Rectal smooth muscle tissue (tissue), 1 donor: Measurements from ENCODE around the gene MT1M.

Experiments used
- H3K27ac ChIP-seq: one replicate; pipeline ENCODE4 v1.7.0; 2013; ENCODE audit warnings: low read depth, low read length, inconsistent platforms
- H3K27me3 ChIP-seq: one replicate; pipeline ENCODE4 v1.7.0; 2013; ENCODE audit warnings: low read length; ENCODE audit not compliant: control insufficient read depth, insufficient read depth
- H3K36me3 ChIP-seq: one replicate; pipeline ENCODE4 v1.7.0; 2013; ENCODE audit warnings: low read length; ENCODE audit not compliant: control insufficient read depth, insufficient read depth
- H3K4me1 ChIP-seq: one replicate; pipeline ENCODE4 v1.7.0; 2013; ENCODE audit warnings: low read length; ENCODE audit not compliant: control insufficient read depth, insufficient read depth
- H3K4me3 ChIP-seq: one replicate; pipeline ENCODE4 v1.7.0; 2013; ENCODE audit warnings: low read length
- H3K9ac ChIP-seq: one replicate; pipeline ENCODE4 v1.7.0; 2013; ENCODE audit warnings: low read length

Gene MT1M

DNA sequence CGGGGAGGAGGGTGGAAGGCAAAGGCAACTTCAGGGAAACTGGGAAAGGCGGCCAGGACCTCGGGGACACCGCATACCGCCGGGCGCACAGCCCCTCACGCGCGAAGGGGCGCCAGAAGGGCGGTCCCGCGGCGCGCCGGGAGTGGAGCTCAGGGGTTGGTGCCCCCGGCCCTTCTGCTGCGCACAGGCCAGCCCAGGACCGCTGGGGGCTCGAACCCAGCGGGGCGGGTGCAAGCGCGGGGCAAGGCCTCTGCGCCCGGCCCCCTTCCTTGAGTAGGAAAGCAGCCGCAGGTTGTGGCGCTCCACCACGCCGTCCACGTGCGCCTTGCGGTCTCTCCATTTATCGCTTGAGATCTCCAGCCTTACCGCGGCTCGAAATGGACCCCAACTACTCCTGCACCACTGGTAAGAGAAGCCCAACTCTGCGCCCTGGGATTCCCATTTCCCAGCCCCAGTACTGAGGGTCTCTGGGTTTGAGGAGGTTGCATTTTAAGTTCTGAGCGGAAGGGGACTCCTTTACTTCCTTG, 3.0 kb downstream of the MT1M start:
- Histone ChIP-seq H3K4me3 (peak overlapping the region; percentile 16), H3K36me3 (no peaks in the 10 kb centered on the region), H3K9ac (no peak overlapping the region), H3K4me1 (no peaks in the 10 kb centered on the region), H3K27me3 (peaks cover 37% of the 10 kb centered on the region), H3K27ac (no peak overlapping the region)

DNA sequence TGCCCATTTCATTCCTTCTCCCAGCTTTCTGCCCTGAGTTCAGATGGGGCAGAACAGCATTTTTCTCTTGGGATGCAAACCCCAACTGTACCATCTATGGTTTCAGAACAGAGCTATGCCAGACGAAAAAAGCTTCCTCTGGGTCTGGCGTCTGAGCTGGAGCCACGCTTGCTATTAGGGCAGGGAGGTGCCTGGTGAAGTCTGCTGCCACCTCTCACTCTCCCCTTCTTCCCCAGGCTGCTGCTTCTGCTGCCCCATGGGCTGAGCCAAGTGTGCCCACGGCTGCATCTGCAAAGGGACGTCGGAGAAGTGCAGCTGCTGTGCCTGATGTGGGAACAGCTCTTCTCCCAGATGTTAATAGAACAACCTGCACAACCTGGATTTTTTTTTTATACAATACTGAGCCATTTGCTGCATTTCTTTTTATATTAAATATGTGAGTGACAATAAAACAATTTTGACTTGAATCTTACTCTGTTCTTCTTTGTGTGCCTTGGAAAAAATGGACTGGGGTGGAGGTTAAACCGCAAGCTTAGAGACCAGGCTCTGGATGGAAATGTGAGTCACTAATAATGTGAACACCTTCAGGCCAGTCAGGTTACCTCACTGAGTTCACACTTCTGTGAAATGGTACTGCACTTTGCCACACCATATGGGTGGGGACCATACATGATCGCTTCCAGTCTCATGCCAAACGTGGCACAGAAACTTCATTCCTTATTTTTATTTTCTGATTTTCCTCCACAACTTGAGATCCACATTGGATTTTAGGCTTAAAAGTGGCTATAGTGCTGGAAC, 4.4 kb downstream of the MT1M start:
- H3K27ac ChIP-seq, result no peak overlapping the region
- no peak overlapping the region for H3K9ac ChIP-seq
- H3K36me3 ChIP-seq, result no peaks in the 10 kb centered on the region
- H3K4me3 ChIP-seq, result no peak overlapping the region
- H3K27me3 ChIP-seq, result peaks cover 37% of the 10 kb centered on the region
- H3K4me1 ChIP-seq, result no peaks in the 10 kb centered on the region

DNA sequence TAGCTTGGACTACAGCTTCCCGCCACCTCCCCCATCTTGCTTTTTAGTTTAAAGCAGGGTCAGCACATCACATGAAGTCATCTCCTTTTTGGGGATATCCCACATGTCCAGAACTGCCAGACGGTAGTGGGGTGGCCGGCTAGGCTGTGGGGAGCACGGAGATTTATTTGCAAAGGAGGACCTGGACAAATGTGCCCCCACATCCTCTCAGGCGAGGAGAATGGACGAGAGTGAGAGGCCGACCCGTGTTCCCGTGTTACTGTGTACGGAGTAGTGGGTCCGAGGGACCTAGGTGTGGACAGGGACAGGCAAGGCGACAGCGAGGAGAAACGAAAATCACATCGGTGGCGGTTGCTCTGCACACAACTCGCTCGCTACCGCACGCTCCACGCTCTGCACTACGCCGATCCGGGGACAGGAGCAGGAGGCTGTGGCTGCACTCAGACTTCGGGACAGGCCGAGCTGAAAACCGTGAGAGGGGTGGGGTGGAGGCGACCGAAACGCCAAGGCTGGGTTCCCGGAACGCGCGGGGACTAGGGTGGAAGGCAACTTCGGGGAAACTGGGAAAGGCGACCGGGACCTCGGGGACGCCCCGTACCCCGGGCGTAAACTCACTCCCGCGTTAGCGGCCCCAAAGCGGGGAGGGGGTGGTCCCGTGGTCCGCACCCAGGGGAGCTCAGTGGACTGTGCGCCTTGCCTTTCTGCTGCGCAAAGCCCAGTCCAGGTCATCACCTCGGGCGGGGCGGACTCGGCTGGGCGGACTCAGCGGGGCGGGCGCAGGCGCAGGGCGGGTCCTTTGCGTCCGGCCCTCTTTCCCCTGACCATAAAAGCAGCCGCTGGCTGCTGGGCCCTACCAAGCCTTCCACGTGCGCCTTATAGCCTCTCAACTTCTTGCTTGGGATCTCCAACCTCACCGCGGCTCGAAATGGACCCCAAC, 5.6 kb downstream of the MT1M start, which contains the start of gene MT1A:
Gene MT1A (plus strand): TSS at position 853 of the 937 bp plus-strand sequence. CDS start 73 bp downstream, at position 926.
- H3K36me3 ChIP-seq, result no peaks in the 10 kb centered on the region
- peak within 1 kb of the TSS; percentile 30 for H3K27ac ChIP-seq

DNA sequence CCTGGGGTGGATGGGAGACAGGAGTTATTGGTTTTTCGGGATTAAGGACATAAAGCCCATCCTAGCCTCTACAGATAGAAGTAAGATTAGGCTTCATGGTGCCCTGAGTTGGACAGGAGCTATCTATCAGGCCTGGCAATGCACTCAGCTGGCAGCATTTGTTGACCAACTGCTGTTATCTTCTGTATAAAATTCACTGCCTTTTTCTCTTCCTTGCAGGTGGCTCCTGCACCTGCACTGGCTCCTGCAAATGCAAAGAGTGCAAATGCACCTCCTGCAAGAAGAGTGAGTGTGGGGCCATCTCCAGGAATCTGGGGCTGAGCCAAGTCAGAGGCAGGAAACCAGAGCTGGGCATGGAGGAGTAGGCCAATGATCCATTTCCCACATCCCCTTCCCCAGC, 6.6 kb downstream of the MT1M start:
- no peak overlapping the region for H3K9ac ChIP-seq

More for the DNA sequence above, 5.6 kb downstream of the MT1M start, which contains the start of gene MT1A:
- Histone ChIP-seq H3K4me3 (peak within 1 kb of the TSS; percentile 65), H3K4me1 (no peaks in the 10 kb centered on the region), H3K27me3 (peaks cover 37% of the 10 kb centered on the region), H3K9ac (no peak within 1 kb of the TSS)

DNA sequence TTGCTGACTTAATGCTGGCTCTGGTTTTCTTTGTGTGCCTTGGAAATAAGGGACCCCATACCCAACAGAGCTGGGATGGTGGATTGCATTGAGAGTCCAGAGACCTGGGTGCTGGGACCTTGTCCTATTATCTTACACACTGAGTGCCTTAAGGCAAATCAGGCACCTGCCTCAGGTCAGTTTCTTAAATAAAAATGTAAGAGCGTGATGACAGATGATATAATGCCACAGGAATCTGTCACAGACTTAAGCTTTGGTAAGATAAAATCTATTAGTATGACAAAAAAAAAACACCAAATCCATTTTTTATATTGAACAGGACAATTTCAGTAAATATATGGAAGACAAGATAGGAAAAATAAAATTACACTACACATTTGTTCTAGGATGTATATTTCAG, 7.6 kb downstream of the MT1M start:
- no peak overlapping the region for H3K4me3 ChIP-seq
- H3K4me1 ChIP-seq, result no peaks in the 10 kb centered on the region
- peaks cover 30% of the 10 kb centered on the region for H3K27me3 ChIP-seq
- H3K27ac ChIP-seq, result no peak overlapping the region
- no peaks in the 10 kb centered on the region for H3K36me3 ChIP-seq
- H3K9ac ChIP-seq, result no peak overlapping the region

More for the DNA sequence above, 6.6 kb downstream of the MT1M start:
- no peak overlapping the region for H3K4me3 ChIP-seq
- H3K27ac ChIP-seq, result no peak overlapping the region
- H3K27me3 ChIP-seq, result peaks cover 33% of the 10 kb centered on the region
- H3K36me3 ChIP-seq, result no peaks in the 10 kb centered on the region
- H3K4me1 ChIP-seq, result no peaks in the 10 kb centered on the region

DNA sequence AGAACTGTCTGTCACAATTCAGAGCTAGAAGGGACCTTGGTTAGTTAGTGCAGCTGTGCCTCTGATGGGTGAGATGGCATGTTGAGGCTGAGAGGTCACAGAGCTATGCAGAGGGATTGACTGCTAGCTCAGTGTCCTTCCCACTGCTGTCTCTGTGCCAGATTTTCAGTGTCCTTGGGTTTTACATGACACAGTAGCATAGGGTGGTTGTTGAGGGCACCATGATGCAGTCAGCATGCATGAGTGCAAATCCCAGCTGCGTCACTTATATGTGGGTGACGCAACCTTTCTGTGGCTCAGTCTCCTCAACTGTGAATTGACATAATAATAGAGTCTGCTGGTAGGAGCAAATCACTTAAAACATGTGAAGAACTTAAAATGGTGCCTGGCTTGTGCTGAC, 8.7 kb downstream of the MT1M start:
- Histone ChIP-seq H3K4me1 (no peaks in the 10 kb centered on the region), H3K4me3 (no peak overlapping the region), H3K27me3 (peaks cover 24% of the 10 kb centered on the region), H3K27ac (no peak overlapping the region), H3K9ac (no peak overlapping the region), H3K36me3 (no peaks in the 10 kb centered on the region)

DNA sequence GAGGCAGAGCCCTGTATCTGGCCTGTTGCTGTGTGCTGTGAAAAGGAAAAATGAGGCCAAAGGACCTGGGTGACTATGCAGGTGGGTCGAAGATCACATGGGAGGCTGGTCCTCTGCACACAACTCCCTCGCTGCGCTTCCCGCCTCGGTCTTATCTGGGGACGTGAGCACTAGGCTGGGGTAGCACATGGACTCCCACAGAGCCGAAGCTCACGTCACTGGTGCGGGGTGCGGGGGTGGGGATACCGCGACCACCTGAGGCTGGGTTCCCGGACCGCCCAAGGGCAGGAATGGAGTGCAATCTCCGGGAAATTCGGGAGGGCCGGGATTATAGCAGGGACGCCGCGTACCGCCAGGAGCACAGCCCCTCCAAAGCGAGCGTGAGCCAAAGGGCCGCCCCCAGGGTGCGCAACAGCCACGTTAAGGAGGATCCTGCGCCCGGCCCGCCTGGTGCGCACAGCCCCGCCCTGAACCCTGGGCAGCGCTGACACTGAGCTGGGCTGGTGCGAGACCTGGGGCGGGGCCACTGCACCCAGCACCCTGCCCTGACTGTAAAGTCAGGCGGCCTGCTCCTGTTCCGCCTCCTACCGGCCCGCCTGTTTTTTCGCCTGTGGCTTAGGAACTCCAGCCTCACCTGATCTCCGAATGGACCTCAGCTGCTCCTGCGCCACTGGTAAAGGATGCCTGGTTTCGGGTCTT, 10.8 kb downstream of the MT1M start:
- peaks cover 13% of the 10 kb centered on the region for H3K27me3 ChIP-seq
- H3K36me3 ChIP-seq, result no peaks in the 10 kb centered on the region
- no peak overlapping the region for H3K27ac ChIP-seq
- peak overlapping the region; percentile 48 for H3K4me3 ChIP-seq
- no peaks in the 10 kb centered on the region for H3K4me1 ChIP-seq
- H3K9ac ChIP-seq, result no peak overlapping the region

DNA sequence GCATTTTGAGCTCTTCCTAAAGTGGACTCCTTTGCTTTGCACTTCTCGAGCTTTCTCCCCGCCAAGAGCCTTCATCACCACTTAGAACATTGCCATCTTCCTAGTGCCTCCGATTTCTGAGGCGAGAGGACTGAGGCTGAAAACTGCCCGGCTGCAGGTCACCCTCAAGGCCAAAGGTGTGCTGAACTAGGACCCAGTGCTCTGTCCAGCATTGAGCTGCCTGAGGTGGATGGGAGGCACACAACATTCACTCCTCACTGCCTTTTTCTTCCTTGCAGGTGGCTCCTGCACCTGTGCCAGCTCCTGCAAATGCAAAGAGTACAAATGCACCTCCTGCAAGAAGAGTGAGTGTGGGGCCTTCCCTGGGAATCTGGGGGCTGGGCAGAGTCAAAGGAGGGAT, 11.4 kb downstream of the MT1M start:
- no peaks in the 10 kb centered on the region for H3K4me1 ChIP-seq
- peak overlapping the region; percentile 48 for H3K4me3 ChIP-seq
- H3K9ac ChIP-seq, result no peak overlapping the region
- H3K27me3 ChIP-seq, result peaks cover 8% of the 10 kb centered on the region
- no peak overlapping the region for H3K27ac ChIP-seq
- H3K36me3 ChIP-seq, result no peaks in the 10 kb centered on the region

DNA sequence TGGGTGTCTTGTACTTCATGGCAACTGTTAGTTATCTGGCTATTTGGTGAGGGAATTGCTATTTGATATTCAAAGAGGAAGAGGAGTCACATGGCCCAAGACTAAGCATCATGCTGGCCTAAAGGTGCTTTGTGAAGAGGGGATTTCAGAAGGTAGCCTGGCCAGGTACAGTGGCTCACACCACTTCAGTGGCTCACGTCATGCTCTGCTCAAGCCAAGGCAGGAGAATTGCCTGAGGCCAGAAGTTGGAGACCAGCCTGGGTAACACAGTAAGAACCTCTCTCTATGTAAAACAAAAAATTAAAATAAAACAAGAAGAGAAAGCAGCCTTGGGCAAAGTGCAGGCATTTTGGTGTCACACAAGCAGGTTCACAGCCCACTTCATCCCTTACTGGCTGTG, 12.9 kb downstream of the MT1M start:
- H3K36me3 ChIP-seq, result no peaks in the 10 kb centered on the region
- no peaks in the 10 kb centered on the region for H3K4me1 ChIP-seq
- H3K9ac ChIP-seq, result no peak overlapping the region
- no peak overlapping the region for H3K4me3 ChIP-seq
- no peak overlapping the region for H3K27ac ChIP-seq
- no peaks in the 10 kb centered on the region for H3K27me3 ChIP-seq

DNA sequence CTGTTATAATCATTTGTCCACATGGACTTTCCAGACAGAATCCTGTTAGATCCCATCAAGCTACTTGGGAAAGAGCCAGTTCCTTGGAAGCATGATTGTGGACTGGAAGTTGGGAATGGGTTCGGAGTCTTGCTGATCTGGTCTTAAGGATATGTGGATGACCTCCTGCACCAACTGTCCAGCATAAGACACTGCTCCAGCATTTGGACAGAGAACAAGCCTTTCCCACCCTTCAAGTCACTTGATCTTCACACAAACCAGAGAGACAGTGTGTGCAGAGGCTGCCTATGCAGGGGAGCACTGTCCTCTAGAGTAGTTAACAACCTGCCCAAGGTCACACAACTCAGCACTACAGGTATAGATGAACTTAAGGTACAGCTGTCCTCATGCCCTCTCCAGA, 13.4 kb downstream of the MT1M start:
- Histone ChIP-seq H3K4me1 (no peaks in the 10 kb centered on the region), H3K27ac (no peak overlapping the region), H3K4me3 (no peak overlapping the region), H3K36me3 (no peaks in the 10 kb centered on the region), H3K27me3 (no peaks in the 10 kb centered on the region), H3K9ac (no peak overlapping the region)

DNA sequence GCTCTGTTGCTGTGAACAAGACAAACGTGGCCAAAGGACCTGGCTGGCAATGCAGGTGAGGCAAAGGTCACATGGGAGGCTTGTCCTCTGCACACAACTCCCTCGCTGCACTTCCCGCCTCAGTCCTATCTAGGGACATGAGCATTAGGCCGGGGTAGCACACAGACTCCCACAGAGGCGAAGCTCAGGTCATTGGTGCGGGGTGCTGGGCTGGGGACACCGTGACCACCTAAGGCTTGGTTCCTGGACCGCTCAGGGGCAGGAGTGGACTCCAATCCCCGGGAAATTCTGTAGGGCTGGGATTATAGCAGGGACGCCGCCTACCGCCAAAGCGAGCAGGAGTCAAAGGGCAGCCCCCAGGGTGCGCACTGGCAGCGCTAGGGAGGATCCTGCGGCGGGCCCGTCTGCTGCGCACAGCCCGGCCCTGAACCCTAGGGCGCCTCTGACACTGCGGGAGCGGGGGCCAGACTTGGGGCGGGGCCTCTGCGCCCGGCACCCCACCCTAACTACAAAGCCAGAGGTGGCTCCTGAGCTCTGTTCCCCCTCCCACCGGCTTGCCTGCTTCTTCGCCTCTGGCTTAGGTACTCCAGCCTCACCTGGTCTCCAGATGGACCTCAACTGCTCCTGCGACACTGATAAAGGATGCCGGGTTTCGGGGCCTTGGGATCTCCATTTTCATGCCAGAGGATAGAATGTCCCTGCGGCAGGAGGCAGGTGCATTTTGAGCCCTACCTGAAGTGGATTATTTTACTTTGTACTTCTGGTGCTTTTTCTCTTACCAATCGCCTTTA, 15.4 kb downstream of the MT1M start:
- Histone ChIP-seq H3K9ac (no peak overlapping the region), H3K4me1 (no peaks in the 10 kb centered on the region), H3K36me3 (no peaks in the 10 kb centered on the region), H3K27me3 (no peaks in the 10 kb centered on the region), H3K27ac (no peak overlapping the region), H3K4me3 (no peak overlapping the region)
